HepG2 (cell line): ENCODE measurements around the gene C1QL3. TPM values are rescaled to one million over a fixed set of nuclear protein-coding genes. Genes with fewer than 3 reads are reported as not detected.

Experiments used
- ATAC-seq: fragments of 200-7000 bp; cut with Tn5 transposase; 3 replicates; pipeline ENCODE4 v1.9.1; 2020; ENCODE audit warnings: mild to moderate bottlenecking, moderate library complexity
- BruUV-seq: library from RNA; stranded (reverse); fragments of 400-500 nt; replicated peaks from 2 replicates; lab custom pipeline; 2021; lab: Mats Ljungman, UMichigan
- CTCF ChIA-PET: fragments of 300-600 bp; formaldehyde crosslinking; extraction: SDS; loops from one replicate; lab custom pipeline; 2021; ENCODE audit warnings: low total read pairs, inconsistent platforms, low intra/inter-chr PET ratio; lab: Yijun Ruan, JAX
- POLR2A ChIA-PET: fragments of 350-600 bp; sonication (Branson Sonifier 250); formaldehyde crosslinking; loops from one replicate; lab custom pipeline; 2020; ENCODE audit warnings: antibody characterized with exemption, inconsistent platforms; lab: Yijun Ruan, JAX
- DNase-seq: peaks from one replicate; pipeline ENCODE4 v3.0.0-alpha.2; 2015; ENCODE audit warnings: low spot score
- FAIRE-seq: peaks from 3 replicates; lab custom pipeline; 2011; peaks lifted over from hg19 to GRCh38; lab: Jason Lieb, UNC
- H2AFZ ChIP-seq: one replicate; pipeline ENCODE4 v1.6.1; 2011; ENCODE audit warnings: low read length, inconsistent platforms
- H3K27ac ChIP-seq: fragments of 300-600 bp; 3 replicates; pipeline ENCODE4 v1.8.0; 2011; ENCODE audit warnings: mixed run types, mild to moderate bottlenecking, mixed read lengths, low read length, inconsistent platforms; ENCODE audit not compliant: insufficient read depth; ENCODE audit errors: extremely low read length
- H3K27me3 ChIP-seq, 2 experiments: fragments of 200-600 bp in 1 of 2; 2 replicates in 1 of 2; 3 replicates in 1 of 2; pipeline versions ENCODE4 v1.6.0 to v1.8.0; 2011; ENCODE audit warnings: low read length in 2 of 2, mild to moderate bottlenecking in 2 of 2, moderate library complexity in 2 of 2, inconsistent platforms in 1 of 2; ENCODE audit not compliant: insufficient read depth in 2 of 2, control insufficient read depth in 1 of 2
- H3K36me3 ChIP-seq, 2 experiments: fragments of 200-600 bp in 1 of 2; replicated peaks in 1 of 2; 2 replicates in 1 of 2; 3 replicates in 1 of 2; pipeline versions ENCODE4 v1.5.1 to v1.8.0; 2011; ENCODE audit warnings: low read length in 2 of 2, inconsistent platforms in 1 of 2; ENCODE audit not compliant: insufficient read depth in 2 of 2, control insufficient read depth in 1 of 2
- H3K4me1 ChIP-seq: 2 replicates; pipeline ENCODE4 v1.5.1; 2012; ENCODE audit warnings: low read length, inconsistent platforms; ENCODE audit not compliant: insufficient read depth
- H3K4me2 ChIP-seq: 2 replicates; pipeline ENCODE4 v1.6.0; 2011; ENCODE audit warnings: low read depth, low read length, inconsistent platforms
- H3K4me3 ChIP-seq, 3 experiments: fragments of 200-600 bp in 1 of 3; sonication (generic), shearing (Covaris generic) in 1 of 3; replicated peaks in 1 of 3; 2 replicates each; pipeline ENCODE4 v1.5.1; 2011 to 2016; ENCODE audit warnings: low read length in 3 of 3, inconsistent platforms in 2 of 3, low read depth in 2 of 3, mild to moderate bottlenecking in 2 of 3, control low read depth in 1 of 3, mixed read lengths in 1 of 3; ENCODE audit not compliant: insufficient read depth in 1 of 3
- H3K79me2 ChIP-seq: one replicate; pipeline ENCODE4 v1.6.1; 2011; ENCODE audit warnings: low read length, inconsistent platforms; ENCODE audit not compliant: insufficient read depth
- H3K9ac ChIP-seq: 2 replicates; pipeline ENCODE4 v1.6.0; 2011; ENCODE audit warnings: mild to moderate bottlenecking, low read depth, low read length, inconsistent platforms; ENCODE audit not compliant: insufficient read depth
- H3K9me3 ChIP-seq: 2 replicates; pipeline ENCODE4 v1.5.1; 2012; ENCODE audit warnings: mild to moderate bottlenecking, low read length
- H4K20me1 ChIP-seq: 2 replicates; pipeline ENCODE4 v1.6.0; 2011; ENCODE audit warnings: inconsistent platforms, mild to moderate bottlenecking, low read length, moderate library complexity; ENCODE audit not compliant: insufficient read depth
- CBX1 ChIP-seq: IDR thresholded peaks from one replicate; pipeline ENCODE4 v1.6.1; 2016; ENCODE audit warnings: antibody characterized with exemption, low read depth
- GLI4 ChIP-seq: sonication (generic); formaldehyde crosslinking; IDR thresholded peaks from 2 replicates; pipeline ENCODE4 v1.5.1; 2020; ENCODE audit warnings: missing genetic modification reagents, mild to moderate bottlenecking, moderate library complexity, borderline replicate concordance
- HCFC1 ChIP-seq: fragments of 150-350 bp; IDR thresholded peaks from 2 replicates; pipeline ENCODE4 v1.6.1; 2014; ENCODE audit warnings: low read depth, low read length
- KDM5B ChIP-seq: sonication (generic); formaldehyde crosslinking; IDR thresholded peaks from 2 replicates; pipeline ENCODE4 v1.4.0; 2020; ENCODE audit warnings: missing genetic modification reagents, mild to moderate bottlenecking, borderline replicate concordance
- PHF20 ChIP-seq: sonication (generic); formaldehyde crosslinking; IDR thresholded peaks from 2 replicates; pipeline ENCODE4 v1.5.0; 2020; ENCODE audit warnings: mild to moderate bottlenecking, missing genetic modification reagents
- STAT5B ChIP-seq: sonication (generic); formaldehyde crosslinking; IDR thresholded peaks from 2 replicates; pipeline ENCODE4 v1.4.0; 2020; ENCODE audit warnings: missing genetic modification reagents
- TFDP2 ChIP-seq: sonication (generic); formaldehyde crosslinking; IDR thresholded peaks from 2 replicates; pipeline ENCODE4 v1.4.0; 2020; ENCODE audit warnings: missing genetic modification reagents
- WGBS: methylation state at CpG from one replicate; pipeline ENCODE4 v1.1.6; 2017; ENCODE audit warnings: low lambda C conversion rate; 5-methylcytosine and 5-hydroxymethylcytosine counted together
- in situ Hi-C: cut with HindIII; loops from 2 replicates; pipeline ENCODE4 v1.10.0; 2017; ENCODE audit warnings: low pct_unique_long_range_greater_than_20kb; ENCODE audit not compliant: extremely low pct_ligation_motif_present
- intact Hi-C: fragments of 100-400 bp; cut with micrococcal nuclease; formaldehyde crosslinking; loops from one replicate; pipeline ENCODE4 v1.10.0; 2022; ENCODE audit not compliant: unreplicated experiment
- polyA plus RNA-seq, 8 experiments: library from polyadenylated mRNA; depleted of rRNA in 3 of 8; stranded (reverse) in 7 of 8; unstranded in 1 of 8; fragments of >200 nt; fragmentation: Illumina TruSeq in 4 of 8; extraction: Trizol in 4 of 8; gene quantifications; 2 replicates each; pipeline versions ENCODE4 v1.2.1 to v1.2.3, GENCODE V29; 2011 to 2016; ENCODE audit warnings: low read depth in 4 of 8, missing spikeins in 1 of 8, mixed read lengths in 1 of 8; ENCODE audit not compliant: insufficient read depth in 1 of 8
- total RNA-seq, 5 experiments: library from RNA; depleted of rRNA; stranded (reverse); fragments of >200 nt; fragmentation: Illumina TruSeq; extraction: Trizol; gene quantifications; 2 replicates each; pipeline ENCODE4 v1.2.3, GENCODE V29; 2016; ENCODE audit warnings: low read depth in 1 of 5
- TF ChIP-seq, protein P1 (sequence below): sonication (generic); formaldehyde crosslinking; IDR thresholded peaks from 2 replicates; pipeline ENCODE4 v1.4.0; 2020; ENCODE audit warnings: missing genetic modification reagents, borderline replicate concordance
- TF ChIP-seq, protein P2 (sequence below): sonication (generic); formaldehyde crosslinking; IDR thresholded peaks from 2 replicates; pipeline ENCODE4 v1.4.0; 2020; ENCODE audit warnings: missing genetic modification reagents

The C1QL3 gene
- total and polyA plus RNA-seq, 2 of the 13 experiments (the other 11 are each of a cell fraction or from before 2014, with no cell fraction given) = not detected

GRCh38 chr10:16518822-16519221, 2.9 kb downstream of the C1QL3 start (continued):
- TF ChIP-seq TFDP2 (CRISPR knock-in tag) (no peak), KDM5B (CRISPR knock-in tag) (no peak), CBX1 (no peak), PHF20 (no peak), HCFC1 (no peak)
- TF ChIP-seq, protein P1, sequence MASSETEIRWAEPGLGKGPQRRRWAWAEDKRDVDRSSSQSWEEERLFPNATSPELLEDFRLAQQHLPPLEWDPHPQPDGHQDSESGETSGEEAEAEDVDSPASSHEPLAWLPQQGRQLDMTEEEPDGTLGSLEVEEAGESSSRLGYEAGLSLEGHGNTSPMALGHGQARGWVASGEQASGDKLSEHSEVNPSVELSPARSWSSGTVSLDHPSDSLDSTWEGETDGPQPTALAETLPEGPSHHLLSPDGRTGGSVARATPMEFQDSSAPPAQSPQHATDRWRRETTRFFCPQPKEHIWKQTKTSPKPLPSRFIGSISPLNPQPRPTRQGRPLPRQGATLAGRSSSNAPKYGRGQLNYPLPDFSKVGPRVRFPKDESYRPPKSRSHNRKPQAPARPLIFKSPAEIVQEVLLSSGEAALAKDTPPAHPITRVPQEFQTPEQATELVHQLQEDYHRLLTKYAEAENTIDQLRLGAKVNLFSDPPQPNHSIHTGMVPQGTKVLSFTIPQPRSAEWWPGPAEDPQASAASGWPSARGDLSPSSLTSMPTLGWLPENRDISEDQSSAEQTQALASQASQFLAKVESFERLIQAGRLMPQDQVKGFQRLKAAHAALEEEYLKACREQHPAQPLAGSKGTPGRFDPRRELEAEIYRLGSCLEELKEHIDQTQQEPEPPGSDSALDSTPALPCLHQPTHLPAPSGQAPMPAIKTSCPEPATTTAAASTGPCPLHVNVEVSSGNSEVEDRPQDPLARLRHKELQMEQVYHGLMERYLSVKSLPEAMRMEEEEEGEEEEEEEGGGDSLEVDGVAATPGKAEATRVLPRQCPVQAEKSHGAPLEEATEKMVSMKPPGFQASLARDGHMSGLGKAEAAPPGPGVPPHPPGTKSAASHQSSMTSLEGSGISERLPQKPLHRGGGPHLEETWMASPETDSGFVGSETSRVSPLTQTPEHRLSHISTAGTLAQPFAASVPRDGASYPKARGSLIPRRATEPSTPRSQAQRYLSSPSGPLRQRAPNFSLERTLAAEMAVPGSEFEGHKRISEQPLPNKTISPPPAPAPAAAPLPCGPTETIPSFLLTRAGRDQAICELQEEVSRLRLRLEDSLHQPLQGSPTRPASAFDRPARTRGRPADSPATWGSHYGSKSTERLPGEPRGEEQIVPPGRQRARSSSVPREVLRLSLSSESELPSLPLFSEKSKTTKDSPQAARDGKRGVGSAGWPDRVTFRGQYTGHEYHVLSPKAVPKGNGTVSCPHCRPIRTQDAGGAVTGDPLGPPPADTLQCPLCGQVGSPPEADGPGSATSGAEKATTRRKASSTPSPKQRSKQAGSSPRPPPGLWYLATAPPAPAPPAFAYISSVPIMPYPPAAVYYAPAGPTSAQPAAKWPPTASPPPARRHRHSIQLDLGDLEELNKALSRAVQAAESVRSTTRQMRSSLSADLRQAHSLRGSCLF = no peak

- ATAC-seq (no peak), FAIRE-seq (no peak), DNase-seq (no peak)
- Histone ChIP-seq H3K4me3 (no peak overlapping the region), H3K9ac (no peak overlapping the region), H2AFZ (no peak overlapping the region), H3K9me3 (no peaks in the 10 kb centered on the region), H3K4me1 (no peaks in the 10 kb centered on the region), H3K27me3 (no peaks in the 10 kb centered on the region), H3K36me3 (0 out of 5 replicates have a peak, but pooled peaks cover 0 to 3% of the 10 kb centered on the region in 2 experiments), H3K79me2 (no peaks in the 10 kb centered on the region), H3K4me2 (no peak overlapping the region), H4K20me1 (no peaks in the 10 kb centered on the region), H3K27ac (no peak overlapping the region)
- in situ Hi-C loops (no loop called here), intact Hi-C loops (no loop called here)
- no peak for TF ChIP-seq STAT5B (CRISPR knock-in tag)
- TF ChIP-seq, protein P2, sequence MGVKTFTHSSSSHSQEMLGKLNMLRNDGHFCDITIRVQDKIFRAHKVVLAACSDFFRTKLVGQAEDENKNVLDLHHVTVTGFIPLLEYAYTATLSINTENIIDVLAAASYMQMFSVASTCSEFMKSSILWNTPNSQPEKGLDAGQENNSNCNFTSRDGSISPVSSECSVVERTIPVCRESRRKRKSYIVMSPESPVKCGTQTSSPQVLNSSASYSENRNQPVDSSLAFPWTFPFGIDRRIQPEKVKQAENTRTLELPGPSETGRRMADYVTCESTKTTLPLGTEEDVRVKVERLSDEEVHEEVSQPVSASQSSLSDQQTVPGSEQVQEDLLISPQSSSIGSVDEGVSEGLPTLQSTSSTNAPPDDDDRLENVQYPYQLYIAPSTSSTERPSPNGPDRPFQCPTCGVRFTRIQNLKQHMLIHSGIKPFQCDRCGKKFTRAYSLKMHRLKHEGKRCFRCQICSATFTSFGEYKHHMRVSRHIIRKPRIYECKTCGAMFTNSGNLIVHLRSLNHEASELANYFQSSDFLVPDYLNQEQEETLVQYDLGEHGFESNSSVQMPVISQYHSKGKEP (CRISPR knock-in tag) = no peak
- TF ChIP-seq GLI4 (CRISPR knock-in tag) = no peak
- no peak for TF ChIP-seq TFDP2 (CRISPR knock-in tag)
- BruUV-seq = no TSS peak
- CTCF ChIA-PET = no interaction called here
- POLR2A ChIA-PET = no interaction called here
- WGBS = 80% methylated on average over 9 of the region's 9 CpGs
These were observed 10.8 kb downstream of the C1QL3 start for GRCh38 chr10:16510843-16511242.
